Astrocyte (in vitro differentiated cells and primary cell): Measurements from ENCODE around the gene ARID4B.

ENCODE experiments used
- EZH2 ChIP-seq: IDR thresholded peaks from 2 replicates; pipeline ENCODE4 v1.6.1; 2012; ENCODE audit warnings: mild to moderate bottlenecking, low read length, inconsistent platforms; ENCODE audit not compliant: insufficient read depth
- TF ChIP-seq, protein P1 (sequence below): IDR thresholded peaks from 2 replicates; pipeline ENCODE4 v1.5.1; 2011; ENCODE audit warnings: low read depth, mild to moderate bottlenecking, inconsistent platforms, low read length, moderate library complexity; ENCODE audit not compliant: insufficient read depth

DNA sequence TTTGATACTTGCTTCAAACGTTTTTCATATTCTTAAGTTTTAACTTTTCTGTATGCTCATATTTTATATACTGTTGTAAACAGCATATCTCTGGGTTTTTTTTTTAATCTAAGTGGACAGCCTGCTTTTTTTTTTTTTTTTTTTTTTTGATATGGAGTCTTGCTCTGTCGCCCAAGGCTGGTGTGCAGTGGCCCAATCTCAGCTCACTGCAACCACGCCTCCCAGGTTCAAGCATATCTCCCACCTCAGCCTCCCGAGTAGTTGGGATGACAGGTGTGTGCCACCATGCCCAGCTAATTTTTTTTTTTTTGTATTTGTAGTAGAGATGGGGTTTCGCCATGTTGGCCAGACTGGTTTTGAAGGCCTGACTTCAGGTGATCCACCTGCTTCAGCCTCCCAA lies 40.4 kb upstream of the ARID4B start:
- TF ChIP-seq, protein P1, sequence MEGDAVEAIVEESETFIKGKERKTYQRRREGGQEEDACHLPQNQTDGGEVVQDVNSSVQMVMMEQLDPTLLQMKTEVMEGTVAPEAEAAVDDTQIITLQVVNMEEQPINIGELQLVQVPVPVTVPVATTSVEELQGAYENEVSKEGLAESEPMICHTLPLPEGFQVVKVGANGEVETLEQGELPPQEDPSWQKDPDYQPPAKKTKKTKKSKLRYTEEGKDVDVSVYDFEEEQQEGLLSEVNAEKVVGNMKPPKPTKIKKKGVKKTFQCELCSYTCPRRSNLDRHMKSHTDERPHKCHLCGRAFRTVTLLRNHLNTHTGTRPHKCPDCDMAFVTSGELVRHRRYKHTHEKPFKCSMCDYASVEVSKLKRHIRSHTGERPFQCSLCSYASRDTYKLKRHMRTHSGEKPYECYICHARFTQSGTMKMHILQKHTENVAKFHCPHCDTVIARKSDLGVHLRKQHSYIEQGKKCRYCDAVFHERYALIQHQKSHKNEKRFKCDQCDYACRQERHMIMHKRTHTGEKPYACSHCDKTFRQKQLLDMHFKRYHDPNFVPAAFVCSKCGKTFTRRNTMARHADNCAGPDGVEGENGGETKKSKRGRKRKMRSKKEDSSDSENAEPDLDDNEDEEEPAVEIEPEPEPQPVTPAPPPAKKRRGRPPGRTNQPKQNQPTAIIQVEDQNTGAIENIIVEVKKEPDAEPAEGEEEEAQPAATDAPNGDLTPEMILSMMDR = no peak
- no peak for TF ChIP-seq EZH2
